ENCODE measurements around the gene ZNF687. TPM values are rescaled to one million over a fixed set of nuclear protein-coding genes. Genes with fewer than 3 reads are reported as not detected.

Gene ZNF687
- polyA plus RNA-seq, 1 of the 3 experiments (the other 2 are of a cell fraction) = 15.8 TPM

GRCh38 chr1:151311589-151312331 lies 29.7 kb downstream of the ZNF687 start:
- H3K79me2 ChIP-seq (ENCODE audit: insufficient read depth) = peaks cover 43% of the 10 kb centered on the region; the same call in 1 of the 2 replicates
- peak; percentile 30 for DNase-seq
- H3K4me1 ChIP-seq (ENCODE audit: control insufficient read depth in 1 of 2, insufficient read depth in 2 of 2, low read depth in 1 of 2, low read length in 1 of 2) = peaks cover 27 to 44% of the 10 kb centered on the region in 2 experiments
- H2AFZ ChIP-seq (ENCODE audit: low read depth) = no peak overlapping the region
- H3K27ac ChIP-seq (ENCODE audit: low read depth in 2 of 2, low read length in 1 of 2) = peak overlapping the region; percentile 32 to 90; a peak in 3 of 4 replicates
- POLR2A ChIA-PET = no interaction called here
- H3K9me2 ChIP-seq = no peaks in the 10 kb centered on the region
- H3F3A ChIP-seq (replicated peaks; ENCODE audit: insufficient read depth) = peaks cover 32% of the 10 kb centered on the region
- H3K36me3 ChIP-seq (replicated peaks in 1 of 2; ENCODE audit: control insufficient read depth in 1 of 2, insufficient read depth in 2 of 2, low read length in 1 of 2) = peaks cover 36 to 61% of the 10 kb centered on the region in 2 experiments
- WGBS (ENCODE audit: low lambda C conversion rate) = 41% methylated on average over 6 of the region's 7 CpGs
- H4K20me1 ChIP-seq (ENCODE audit: insufficient read depth) = peaks cover 14% of the 10 kb centered on the region
- no peaks in the 10 kb centered on the region for H3K9me3 ChIP-seq
- H3K9ac ChIP-seq = peak overlapping the region; percentile 47; the same call in 1 of the 2 replicates
- peak overlapping the region; percentile 59 for H3K4me2 ChIP-seq
- CTCF ChIA-PET = interaction anchor here (0.9 to 15.1 kb wide), 4 partner anchors 10 to 212 kb away, joined by 4 to 309 read pairs (median 24); no protein-coding TSS in a partner anchor
- H3K4me3 ChIP-seq (ENCODE audit: low read depth in 2 of 2, low read length in 1 of 2) = no peak overlapping the region
- no peaks in the 10 kb centered on the region for H3K27me3 ChIP-seq (ENCODE audit: insufficient read depth)
- TF ChIP-seq FOXJ3 (CRISPR knock-in tag; IDR thresholded peaks at IDR 0.05) (no peak), EP300 (IDR thresholded peaks at IDR 0.05; ENCODE audit: borderline replicate concordance in 1 of 2, low read depth in 1 of 2, low read length in 1 of 2) (peak in 1 of 2 experiments; percentile 76; a peak in 1 of 4 replicates), MEF2A (IDR thresholded peaks at IDR 0.05; ENCODE audit: borderline replicate concordance, low read depth) (no peak), CTCF (IDR thresholded peaks at IDR 0.05) (no peak), JUND (IDR thresholded peaks at IDR 0.05) (peak; percentile 99), RCOR1 (IDR thresholded peaks at IDR 0.05; ENCODE audit: low read length) (0 out of 2 replicates have a peak, but pooled peaks have one; percentile 19), RXRA (IDR thresholded peaks at IDR 0.05; ENCODE audit: borderline replicate concordance, low read depth) (peak; percentile 89; the same call in 1 of the 2 replicates), FOSL2 (IDR thresholded peaks at IDR 0.05; ENCODE audit: borderline replicate concordance, low read depth) (peak; percentile 100), TEAD4 (IDR thresholded peaks at IDR 0.05; ENCODE audit: borderline replicate concordance, insufficient read depth) (no peak), TAF1 (IDR thresholded peaks at IDR 0.05; ENCODE audit: borderline replicate concordance, low read depth, low read length) (peak; percentile 25; the same call in 1 of the 2 replicates), CHD2 (IDR thresholded peaks at IDR 0.05; ENCODE audit: low read length, partially characterized antibody) (no peak), MAX (IDR thresholded peaks at IDR 0.05; ENCODE audit: low read depth) (peak; percentile 92), NFIC (IDR thresholded peaks at IDR 0.05; ENCODE audit: borderline replicate concordance) (peak; percentile 77), RAD21 (IDR thresholded peaks at IDR 0.05; ENCODE audit: low read length) (no peak), SMC3 (IDR thresholded peaks at IDR 0.05; ENCODE audit: low read depth, low read length) (no peak), MXI1 (IDR thresholded peaks at IDR 0.05; ENCODE audit: low read depth, low read length) (no peak), ELF1 (IDR thresholded peaks at IDR 0.05) (no peak)
- TF ChIP-seq, protein P1, sequence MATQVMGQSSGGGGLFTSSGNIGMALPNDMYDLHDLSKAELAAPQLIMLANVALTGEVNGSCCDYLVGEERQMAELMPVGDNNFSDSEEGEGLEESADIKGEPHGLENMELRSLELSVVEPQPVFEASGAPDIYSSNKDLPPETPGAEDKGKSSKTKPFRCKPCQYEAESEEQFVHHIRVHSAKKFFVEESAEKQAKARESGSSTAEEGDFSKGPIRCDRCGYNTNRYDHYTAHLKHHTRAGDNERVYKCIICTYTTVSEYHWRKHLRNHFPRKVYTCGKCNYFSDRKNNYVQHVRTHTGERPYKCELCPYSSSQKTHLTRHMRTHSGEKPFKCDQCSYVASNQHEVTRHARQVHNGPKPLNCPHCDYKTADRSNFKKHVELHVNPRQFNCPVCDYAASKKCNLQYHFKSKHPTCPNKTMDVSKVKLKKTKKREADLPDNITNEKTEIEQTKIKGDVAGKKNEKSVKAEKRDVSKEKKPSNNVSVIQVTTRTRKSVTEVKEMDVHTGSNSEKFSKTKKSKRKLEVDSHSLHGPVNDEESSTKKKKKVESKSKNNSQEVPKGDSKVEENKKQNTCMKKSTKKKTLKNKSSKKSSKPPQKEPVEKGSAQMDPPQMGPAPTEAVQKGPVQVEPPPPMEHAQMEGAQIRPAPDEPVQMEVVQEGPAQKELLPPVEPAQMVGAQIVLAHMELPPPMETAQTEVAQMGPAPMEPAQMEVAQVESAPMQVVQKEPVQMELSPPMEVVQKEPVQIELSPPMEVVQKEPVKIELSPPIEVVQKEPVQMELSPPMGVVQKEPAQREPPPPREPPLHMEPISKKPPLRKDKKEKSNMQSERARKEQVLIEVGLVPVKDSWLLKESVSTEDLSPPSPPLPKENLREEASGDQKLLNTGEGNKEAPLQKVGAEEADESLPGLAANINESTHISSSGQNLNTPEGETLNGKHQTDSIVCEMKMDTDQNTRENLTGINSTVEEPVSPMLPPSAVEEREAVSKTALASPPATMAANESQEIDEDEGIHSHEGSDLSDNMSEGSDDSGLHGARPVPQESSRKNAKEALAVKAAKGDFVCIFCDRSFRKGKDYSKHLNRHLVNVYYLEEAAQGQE (IDR thresholded peaks at IDR 0.05; ENCODE audit: low read depth, low read length) = 0 out of 2 replicates have a peak, but pooled peaks have one; percentile 55
- TF ChIP-seq, protein P2, sequence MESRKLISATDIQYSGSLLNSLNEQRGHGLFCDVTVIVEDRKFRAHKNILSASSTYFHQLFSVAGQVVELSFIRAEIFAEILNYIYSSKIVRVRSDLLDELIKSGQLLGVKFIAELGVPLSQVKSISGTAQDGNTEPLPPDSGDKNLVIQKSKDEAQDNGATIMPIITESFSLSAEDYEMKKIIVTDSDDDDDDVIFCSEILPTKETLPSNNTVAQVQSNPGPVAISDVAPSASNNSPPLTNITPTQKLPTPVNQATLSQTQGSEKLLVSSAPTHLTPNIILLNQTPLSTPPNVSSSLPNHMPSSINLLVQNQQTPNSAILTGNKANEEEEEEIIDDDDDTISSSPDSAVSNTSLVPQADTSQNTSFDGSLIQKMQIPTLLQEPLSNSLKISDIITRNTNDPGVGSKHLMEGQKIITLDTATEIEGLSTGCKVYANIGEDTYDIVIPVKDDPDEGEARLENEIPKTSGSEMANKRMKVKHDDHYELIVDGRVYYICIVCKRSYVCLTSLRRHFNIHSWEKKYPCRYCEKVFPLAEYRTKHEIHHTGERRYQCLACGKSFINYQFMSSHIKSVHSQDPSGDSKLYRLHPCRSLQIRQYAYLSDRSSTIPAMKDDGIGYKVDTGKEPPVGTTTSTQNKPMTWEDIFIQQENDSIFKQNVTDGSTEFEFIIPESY (IDR thresholded peaks at IDR 0.05; ENCODE audit: borderline replicate concordance, low read depth) = peak; percentile 80
- TF ChIP-seq, protein P3, sequence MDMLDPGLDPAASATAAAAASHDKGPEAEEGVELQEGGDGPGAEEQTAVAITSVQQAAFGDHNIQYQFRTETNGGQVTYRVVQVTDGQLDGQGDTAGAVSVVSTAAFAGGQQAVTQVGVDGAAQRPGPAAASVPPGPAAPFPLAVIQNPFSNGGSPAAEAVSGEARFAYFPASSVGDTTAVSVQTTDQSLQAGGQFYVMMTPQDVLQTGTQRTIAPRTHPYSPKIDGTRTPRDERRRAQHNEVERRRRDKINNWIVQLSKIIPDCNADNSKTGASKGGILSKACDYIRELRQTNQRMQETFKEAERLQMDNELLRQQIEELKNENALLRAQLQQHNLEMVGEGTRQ (IDR thresholded peaks at IDR 0.05; ENCODE audit: borderline replicate concordance, low read depth, low read length) = no peak
- TF ChIP-seq, protein P4, sequence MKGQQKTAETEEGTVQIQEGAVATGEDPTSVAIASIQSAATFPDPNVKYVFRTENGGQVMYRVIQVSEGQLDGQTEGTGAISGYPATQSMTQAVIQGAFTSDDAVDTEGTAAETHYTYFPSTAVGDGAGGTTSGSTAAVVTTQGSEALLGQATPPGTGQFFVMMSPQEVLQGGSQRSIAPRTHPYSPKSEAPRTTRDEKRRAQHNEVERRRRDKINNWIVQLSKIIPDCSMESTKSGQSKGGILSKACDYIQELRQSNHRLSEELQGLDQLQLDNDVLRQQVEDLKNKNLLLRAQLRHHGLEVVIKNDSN (IDR thresholded peaks at IDR 0.05; ENCODE audit: borderline replicate concordance, low read depth) = no peak
